Keratinocyte (primary cell): ENCODE data around the gene HPCAL1.

ENCODE experiments used
- CTCF ChIP-seq, 3 experiments: IDR thresholded peaks in 1 of 3; conservative IDR thresholded peaks in 1 of 3; optimal IDR thresholded peaks in 1 of 3; 2 replicates in 2 of 3; 3 replicates in 1 of 3; pipeline versions ENCODE3 to v1.5.1; 2011; ENCODE audit warnings: low read length in 3 of 3, mild to moderate bottlenecking in 3 of 3, moderate library complexity in 2 of 3, control low read depth in 1 of 3, inconsistent platforms in 1 of 3; ENCODE audit not compliant: insufficient read depth in 2 of 3; ENCODE audit errors: extremely low read depth in 1 of 3
- EZH2 ChIP-seq: IDR thresholded peaks from one replicate; pipeline ENCODE4 v1.6.1; 2012; ENCODE audit warnings: inconsistent platforms, mild to moderate bottlenecking, low read length, moderate library complexity

- TF ChIP-seq EZH2 (no peak), CTCF (optimal IDR thresholded peaks at IDR 0.05 in 1 of 3, IDR thresholded peaks at IDR 0.05 in 1 of 3, conservative IDR thresholded peaks at IDR 0.05 in 1 of 3; ENCODE audit: extremely low read depth in 1 of 3, insufficient read depth in 2 of 3, low read length in 3 of 3) (no peak)
Measured at GRCh38 chr2:10256515-10257031, 46.1 kb upstream of the HPCAL1 start.
